Mammary microvascular endothelial cell (primary cell): ENCODE data around the gene SEC31A. TPM values are rescaled to one million over a fixed set of nuclear protein-coding genes. Genes with fewer than 3 reads are reported as not detected.

ENCODE experiments used
- total RNA-seq: library from RNA; depleted of rRNA; stranded (reverse); fragments of >200 nt; gene quantifications from 2 replicates; pipeline ENCODE4 v1.2.3, GENCODE V29; 2015

Gene SEC31A, protein sequence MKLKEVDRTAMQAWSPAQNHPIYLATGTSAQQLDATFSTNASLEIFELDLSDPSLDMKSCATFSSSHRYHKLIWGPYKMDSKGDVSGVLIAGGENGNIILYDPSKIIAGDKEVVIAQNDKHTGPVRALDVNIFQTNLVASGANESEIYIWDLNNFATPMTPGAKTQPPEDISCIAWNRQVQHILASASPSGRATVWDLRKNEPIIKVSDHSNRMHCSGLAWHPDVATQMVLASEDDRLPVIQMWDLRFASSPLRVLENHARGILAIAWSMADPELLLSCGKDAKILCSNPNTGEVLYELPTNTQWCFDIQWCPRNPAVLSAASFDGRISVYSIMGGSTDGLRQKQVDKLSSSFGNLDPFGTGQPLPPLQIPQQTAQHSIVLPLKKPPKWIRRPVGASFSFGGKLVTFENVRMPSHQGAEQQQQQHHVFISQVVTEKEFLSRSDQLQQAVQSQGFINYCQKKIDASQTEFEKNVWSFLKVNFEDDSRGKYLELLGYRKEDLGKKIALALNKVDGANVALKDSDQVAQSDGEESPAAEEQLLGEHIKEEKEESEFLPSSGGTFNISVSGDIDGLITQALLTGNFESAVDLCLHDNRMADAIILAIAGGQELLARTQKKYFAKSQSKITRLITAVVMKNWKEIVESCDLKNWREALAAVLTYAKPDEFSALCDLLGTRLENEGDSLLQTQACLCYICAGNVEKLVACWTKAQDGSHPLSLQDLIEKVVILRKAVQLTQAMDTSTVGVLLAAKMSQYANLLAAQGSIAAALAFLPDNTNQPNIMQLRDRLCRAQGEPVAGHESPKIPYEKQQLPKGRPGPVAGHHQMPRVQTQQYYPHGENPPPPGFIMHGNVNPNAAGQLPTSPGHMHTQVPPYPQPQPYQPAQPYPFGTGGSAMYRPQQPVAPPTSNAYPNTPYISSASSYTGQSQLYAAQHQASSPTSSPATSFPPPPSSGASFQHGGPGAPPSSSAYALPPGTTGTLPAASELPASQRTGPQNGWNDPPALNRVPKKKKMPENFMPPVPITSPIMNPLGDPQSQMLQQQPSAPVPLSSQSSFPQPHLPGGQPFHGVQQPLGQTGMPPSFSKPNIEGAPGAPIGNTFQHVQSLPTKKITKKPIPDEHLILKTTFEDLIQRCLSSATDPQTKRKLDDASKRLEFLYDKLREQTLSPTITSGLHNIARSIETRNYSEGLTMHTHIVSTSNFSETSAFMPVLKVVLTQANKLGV
- 165 TPM in 2 replicates for total RNA-seq

DNA sequence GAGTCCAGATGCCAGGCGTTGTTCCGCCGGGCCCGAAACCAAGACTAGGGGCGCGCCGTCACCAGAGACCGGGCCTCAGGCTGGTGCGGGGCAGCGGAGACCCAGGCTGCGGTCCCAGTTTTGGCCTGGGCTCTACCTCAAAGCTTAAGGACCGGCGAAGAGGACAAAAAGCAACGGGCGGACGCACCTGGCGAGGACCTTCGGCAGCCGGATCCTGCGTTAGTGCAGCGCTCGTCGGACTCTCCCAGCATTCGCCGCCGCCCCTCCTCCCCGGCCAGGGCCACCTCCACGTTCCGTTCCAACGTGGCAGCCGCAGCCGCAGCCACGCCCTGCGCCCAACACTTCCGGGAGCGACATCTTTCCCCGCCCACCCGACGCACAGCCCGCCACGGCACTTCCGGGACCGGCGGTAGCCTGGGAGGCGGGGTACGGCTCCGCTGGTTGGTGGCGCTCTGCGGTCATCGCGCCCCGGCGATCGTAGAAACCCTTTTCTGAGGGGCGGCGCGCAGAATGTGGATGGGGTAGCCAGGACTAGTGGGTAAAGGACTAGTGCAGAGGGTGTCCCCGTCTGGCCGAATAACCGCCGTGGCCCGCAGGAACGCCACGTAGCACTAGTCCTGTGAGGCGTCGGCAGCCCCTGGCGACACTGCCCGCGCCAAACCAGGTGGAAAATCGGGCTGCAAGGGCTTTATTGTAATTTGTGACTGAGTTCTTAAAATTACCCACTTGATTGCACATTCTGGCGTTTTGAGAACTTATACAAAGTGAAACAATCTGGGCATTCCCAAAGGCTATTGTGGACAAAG, at the start of gene SEC31A:
Gene SEC31A, minus strand, starts transcription at position 253 of the 806 bp plus-strand sequence. CDS start 9,217 bp downstream, outside the sequence.

DNA sequence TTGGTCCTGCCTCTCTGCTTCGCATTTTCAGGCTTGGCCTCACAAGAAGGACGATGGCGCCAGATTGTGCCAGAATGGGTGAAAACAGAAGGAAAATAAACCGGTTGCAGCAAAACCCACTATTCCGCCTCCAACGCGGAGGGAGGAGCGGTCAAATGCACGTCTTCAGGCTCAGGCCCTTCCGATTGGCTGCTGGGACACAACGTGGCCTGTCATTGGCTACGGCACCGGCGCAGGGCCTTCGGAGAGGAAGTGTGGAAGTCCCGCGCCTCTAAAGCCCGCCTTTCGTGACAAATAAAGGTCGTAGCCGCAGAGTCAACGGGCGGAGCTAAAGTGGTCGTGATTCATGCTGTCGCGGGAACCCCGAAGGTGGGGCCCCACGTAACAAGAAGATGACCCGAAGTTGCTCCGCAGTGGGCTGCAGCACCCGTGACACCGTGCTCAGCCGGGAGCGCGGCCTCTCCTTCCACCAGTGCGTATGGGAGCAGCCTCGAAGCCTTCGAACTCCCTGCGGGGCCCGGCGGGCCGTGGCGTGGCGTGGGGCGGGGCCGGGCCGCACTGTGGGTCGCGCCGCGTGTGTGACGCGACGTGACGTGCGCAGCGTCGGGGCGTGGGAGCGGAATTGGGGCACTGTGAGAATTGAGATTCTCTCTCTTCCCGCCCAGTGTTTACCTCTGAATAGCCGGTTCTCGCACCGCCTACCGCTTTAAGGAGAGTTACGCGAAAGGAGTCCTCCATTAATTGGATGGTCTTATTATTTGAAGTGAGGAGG, 9.6 kb upstream of the SEC31A start, which contains the start of gene THAP9:
Gene THAP9, plus strand, starts transcription at position 325 of the 772 bp plus-strand sequence. Its CDS starts 68 bp downstream, at position 393.

DNA sequence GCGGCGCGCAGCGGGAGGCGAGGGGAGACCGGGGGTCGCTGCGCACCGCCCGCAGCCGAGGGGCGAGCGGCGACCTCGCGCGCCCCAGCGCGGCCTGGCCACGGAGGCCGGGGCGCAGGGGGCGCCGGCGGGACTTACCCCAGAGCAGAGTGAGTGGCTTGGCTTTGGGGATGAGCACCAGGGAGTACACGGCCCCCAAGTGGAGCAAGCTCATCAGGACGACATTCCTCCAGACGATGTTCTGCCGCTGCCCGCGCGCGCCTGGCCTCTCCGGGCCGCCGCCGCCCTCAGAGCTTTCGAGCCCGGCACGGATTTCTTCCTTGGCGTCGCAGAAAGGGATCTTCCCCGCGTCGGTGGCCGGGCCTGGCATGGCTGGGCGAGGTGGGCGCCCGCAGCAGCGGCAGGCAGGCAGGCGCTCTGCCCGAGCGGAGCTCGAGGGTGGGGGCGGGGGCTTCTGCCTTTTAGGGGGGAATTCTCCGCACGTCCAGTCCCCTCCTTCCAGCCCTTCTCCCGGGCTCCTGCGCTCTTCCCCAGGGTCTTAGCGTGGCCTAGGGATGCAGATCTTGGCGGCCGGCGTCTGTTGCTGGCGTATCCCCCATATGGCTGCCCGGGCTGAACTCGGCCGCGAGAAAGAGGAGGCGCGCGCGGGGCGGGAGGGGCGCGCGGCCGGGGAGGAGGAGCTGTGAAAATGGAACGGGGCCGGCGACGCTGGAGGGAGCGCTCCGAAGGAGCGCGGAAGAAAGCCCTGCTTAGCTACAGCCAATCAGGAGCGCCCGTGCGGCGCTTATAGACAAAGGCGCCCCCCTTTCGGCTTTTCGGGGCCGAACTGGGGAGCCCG, 92.6 kb downstream of the SEC31A start, which contains the start of gene SCD5:
Gene SCD5, minus strand, starts transcription at position 629 of the 838 bp plus-strand sequence. Its CDS starts 259 bp downstream, at position 370.

Other genes starting within 250 kb of the SEC31A start
- gene SCD5, start 92.4 kb downstream of the SEC31A start, total RNA-seq, result 33.6 and 34.4 TPM in 2 replicates
- gene THAP9, start 9.6 kb upstream of the SEC31A start, total RNA-seq, result 1.1 and 1.2 TPM in 2 replicates
- gene LIN54, start 119.7 kb upstream of the SEC31A start, total RNA-seq, result 9.7 and 16.1 TPM in 2 replicates
- gene COPS4, start 144.0 kb upstream of the SEC31A start, total RNA-seq, result 59.6 and 63.6 TPM in 2 replicates
- 1.5 and 2.1 TPM in 2 replicates for gene PLAC8, start 223.6 kb upstream of the SEC31A start, total RNA-seq